GM23338 (cell line): ENCODE measurements around the gene DHRS2. TPM values are rescaled to one million over a fixed set of nuclear protein-coding genes. Genes with fewer than 3 reads are reported as not detected.

Source experiments
- ATAC-seq: fragments of 200-7000 bp; cut with Tn5 transposase; 3 replicates; pipeline ENCODE4 v1.9.1; 2020
- DNase-seq: peaks from one replicate; pipeline ENCODE4 v3.0.0-alpha.2; 2015; ENCODE audit warnings: low spot score
- H2AFZ ChIP-seq: fragments of 200-600 bp; sonication (generic); 2 replicates; pipeline ENCODE4 v1.8.0; 2016; ENCODE audit warnings: antibody characterized with exemption, mild to moderate bottlenecking, moderate library complexity
- H3F3A ChIP-seq: fragments of 200-600 bp; sonication (generic); replicated peaks from 2 replicates; pipeline ENCODE4 v1.8.0; 2017; ENCODE audit warnings: antibody characterized with exemption, mixed run types, low read depth
- H3K27ac ChIP-seq: fragments of 200-600 bp; sonication (generic); 2 replicates; pipeline ENCODE4 v1.6.1; 2016; ENCODE audit warnings: low read depth
- H3K27me3 ChIP-seq: fragments of 200-600 bp; sonication (generic); 2 replicates; pipeline ENCODE4 v1.8.0; 2016; ENCODE audit warnings: mild to moderate bottlenecking, mixed run types, moderate library complexity; ENCODE audit not compliant: insufficient read depth
- H3K36me3 ChIP-seq: fragments of 200-600 bp; sonication (generic); 2 replicates; pipeline ENCODE4 v1.8.0; 2016; ENCODE audit warnings: mild to moderate bottlenecking; ENCODE audit not compliant: insufficient read depth
- H3K4me1 ChIP-seq: fragments of 200-600 bp; sonication (generic); 2 replicates; pipeline ENCODE4 v1.8.0; 2016; ENCODE audit warnings: mild to moderate bottlenecking, moderate library complexity; ENCODE audit not compliant: insufficient read depth
- H3K4me2 ChIP-seq: fragments of 200-600 bp; sonication (generic); 2 replicates; pipeline ENCODE4 v1.7.1; 2017; ENCODE audit warnings: mixed run types
- H3K4me3 ChIP-seq: fragments of 200-600 bp; sonication (generic); 2 replicates; pipeline ENCODE4 v1.6.1; 2016; ENCODE audit warnings: mixed run types
- H3K79me2 ChIP-seq: fragments of 200-600 bp; sonication (generic); replicated peaks from 2 replicates; pipeline ENCODE4 v1.8.0; 2017; ENCODE audit warnings: mild to moderate bottlenecking; ENCODE audit not compliant: insufficient read depth
- H3K9me2 ChIP-seq: fragments of 200-600 bp; sonication (generic); 2 replicates; pipeline ENCODE4 v1.8.0; 2017; ENCODE audit not compliant: insufficient read depth
- H4K20me1 ChIP-seq: fragments of 200-600 bp; sonication (generic); replicated peaks from 2 replicates; pipeline ENCODE4 v1.8.0; 2017; ENCODE audit warnings: mild to moderate bottlenecking; ENCODE audit not compliant: insufficient read depth
- H3K27ac Mint-ChIP-seq: 2 replicates; pipeline ENCODE4 v1.8.0; 2020; ENCODE audit warnings: inconsistent platforms, mild to moderate bottlenecking, moderate library complexity, mixed read lengths
- H3K27me3 Mint-ChIP-seq: 3 replicates; pipeline ENCODE4 v1.8.0; 2022; ENCODE audit warnings: low read depth, mild to moderate bottlenecking, moderate library complexity, mixed read lengths, inconsistent platforms; ENCODE audit not compliant: insufficient read depth, poor library complexity
- H3K36me3 Mint-ChIP-seq: 3 replicates; pipeline ENCODE4 v1.8.0; 2021; ENCODE audit warnings: low read depth, mild to moderate bottlenecking, inconsistent platforms, moderate library complexity, mixed read lengths
- H3K4me1 Mint-ChIP-seq: 3 replicates; pipeline ENCODE4 v1.8.0; 2020; ENCODE audit warnings: mild to moderate bottlenecking, inconsistent platforms, mixed read lengths
- H3K4me3 Mint-ChIP-seq: 3 replicates; pipeline ENCODE4 v1.8.0; 2021; ENCODE audit warnings: moderate library complexity, mild to moderate bottlenecking, inconsistent platforms, mixed read lengths
- H3K9me3 Mint-ChIP-seq: 3 replicates; pipeline ENCODE4 v1.8.0; 2020; ENCODE audit warnings: moderate library complexity, mild to moderate bottlenecking, inconsistent platforms, mixed read lengths
- CREB1 ChIP-seq: fragments of 250-450 bp; sonication (Bioruptor Pico); IDR thresholded peaks from 2 replicates; pipeline ENCODE4 v1.5.0; 2020; ENCODE audit warnings: low read depth, mild to moderate bottlenecking, moderate library complexity
- EZH2 ChIP-seq: fragments of 200-600 bp; sonication (generic); IDR thresholded peaks from one replicate; pipeline ENCODE4 v1.8.0; 2017; ENCODE audit warnings: antibody characterized with exemption, mild to moderate bottlenecking, low read depth; ENCODE audit not compliant: unreplicated experiment
- EZH2phosphoT487 ChIP-seq: fragments of 200-600 bp; sonication (generic); IDR thresholded peaks from one replicate; pipeline ENCODE4 v1.8.1; 2018; ENCODE audit warnings: antibody characterized with exemption; ENCODE audit not compliant: unreplicated experiment
- JUNB ChIP-seq: IDR thresholded peaks from one replicate; pipeline ENCODE4 v1.6.1; 2016; ENCODE audit warnings: antibody characterized with exemption; ENCODE audit not compliant: unreplicated experiment
- NANOG ChIP-seq: IDR thresholded peaks from 2 replicates; pipeline ENCODE4 v1.6.1; 2016; ENCODE audit warnings: antibody characterized with exemption, borderline replicate concordance
- POLR2AphosphoS5 ChIP-seq: IDR thresholded peaks from 2 replicates; pipeline ENCODE4 v1.6.1; 2016; ENCODE audit warnings: antibody characterized with exemption, low read depth
- REST ChIP-seq: IDR thresholded peaks from one replicate; pipeline ENCODE4 v1.6.1; 2018; ENCODE audit warnings: antibody characterized with exemption; ENCODE audit not compliant: unreplicated experiment
- STAT1 ChIP-seq: IDR thresholded peaks from one replicate; pipeline ENCODE4 v1.6.1; 2016; ENCODE audit warnings: antibody characterized with exemption; ENCODE audit not compliant: unreplicated experiment
- ZNF114 ChIP-seq: fragments of 250-450 bp; sonication (Bioruptor Pico); IDR thresholded peaks from 2 replicates; pipeline ENCODE4 v1.5.0; 2020; ENCODE audit warnings: mild to moderate bottlenecking, moderate library complexity
- ZNF331 ChIP-seq: fragments of 250-450 bp; sonication (Bioruptor Pico); IDR thresholded peaks from 2 replicates; pipeline ENCODE4 v1.5.0; 2020; ENCODE audit warnings: low read depth, mild to moderate bottlenecking, moderate library complexity
- polyA plus RNA-seq: library from polyadenylated mRNA; unstranded; fragments of >200 nt; fragmentation: Nextera tagmentation; extraction: Ambion mirVana; gene quantifications from 2 replicates; pipeline ENCODE4 v1.2.1, GENCODE V29; 2016
- total RNA-seq: library from RNA; depleted of rRNA; stranded (reverse); fragments of >200 nt; shearing (Covaris generic); gene quantifications from 2 replicates; pipeline ENCODE4 v1.2.3, GENCODE V29; 2014
- TF ChIP-seq, protein P1 (sequence below), 2 experiments: fragments of 200-600 bp in 1 of 2; sonication (generic) in 1 of 2; conservative IDR thresholded peaks; 2 replicates each; pipeline versions ENCODE4 v1.5.1 to v1.6.1; 2016 to 2017; ENCODE audit warnings: antibody characterized with exemption in 2 of 2, low read depth in 2 of 2, mild to moderate bottlenecking in 2 of 2, moderate library complexity in 1 of 2
- TF ChIP-seq, protein P2 (sequence below): IDR thresholded peaks from 2 replicates; pipeline ENCODE4 v1.6.1; 2016; ENCODE audit warnings: antibody characterized with exemption

DHRS2 gene
- total and polyA plus RNA-seq, 2 experiments from 2014 or later, result 0.42 to 0.48 TPM

DNA sequence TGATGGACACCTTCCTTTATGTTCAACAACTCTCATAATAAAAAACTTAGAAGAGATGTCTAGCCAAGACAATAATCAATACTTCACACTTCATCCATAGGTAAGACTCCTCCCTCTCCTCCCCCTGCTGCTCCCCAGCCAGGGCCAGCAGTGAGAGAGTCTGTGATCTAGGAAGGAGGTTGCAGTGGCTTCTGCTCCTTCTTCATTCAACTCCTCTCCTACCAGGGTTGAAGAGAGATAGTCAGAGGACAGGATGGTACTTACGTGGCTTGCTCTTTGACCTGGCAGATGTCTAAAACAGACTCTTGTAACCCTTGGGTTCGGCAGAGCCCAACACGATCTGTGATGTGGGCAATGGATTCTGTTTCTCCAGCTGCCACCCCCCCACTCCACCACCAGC, 31.0 kb downstream of the DHRS2 start (continued):
- TF ChIP-seq ZNF114 (CRISPR knock-in tag) (no peak), NANOG (no peak), STAT1 (no peak), REST (no peak), JUNB (no peak)

DNA sequence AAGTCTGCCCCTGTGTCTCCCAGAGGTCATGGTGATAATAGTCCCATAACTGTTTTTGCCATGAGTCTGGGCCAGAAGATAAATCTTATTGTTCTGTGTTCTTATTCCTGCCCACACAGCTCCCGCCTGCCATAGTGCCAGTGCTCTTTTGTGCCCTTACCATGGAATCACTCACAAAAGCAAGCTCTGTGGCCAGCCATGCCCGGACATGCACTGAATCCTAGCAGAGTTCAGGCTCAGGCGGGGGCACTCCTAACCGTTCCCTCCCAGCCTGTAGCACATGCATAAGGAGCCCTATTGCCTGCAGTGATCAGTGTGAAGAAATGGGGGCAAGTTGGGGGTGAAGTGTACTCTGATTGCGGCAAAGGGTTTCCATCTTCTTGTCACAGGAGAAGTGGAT, 33.3 kb downstream of the DHRS2 start:
- no peak overlapping the region for H3K4me3 ChIP-seq
- H3K79me2 ChIP-seq, result no peaks in the 10 kb centered on the region
- H4K20me1 ChIP-seq, result no peaks in the 10 kb centered on the region
- no peaks in the 10 kb centered on the region for H3F3A ChIP-seq
- peaks cover 17% of the 10 kb centered on the region; the same call in 1 of the 2 replicates for H3K9me2 ChIP-seq
- DNase-seq, result no peak
- H3K27me3 ChIP-seq, result no peaks in the 10 kb centered on the region
- H3K27me3 Mint-ChIP-seq, result peaks cover 2% of the 10 kb centered on the region
- ATAC-seq, result no peak
- no peaks in the 10 kb centered on the region for H3K36me3 Mint-ChIP-seq
- H3K9me3 Mint-ChIP-seq, result peaks cover 3% of the 10 kb centered on the region; the same call in 1 of the 3 replicates
- no peaks in the 10 kb centered on the region for H3K36me3 ChIP-seq
- H2AFZ ChIP-seq, result peak overlapping the region; percentile 63; the same call in 1 of the 2 replicates
- peaks cover 4% of the 10 kb centered on the region; the same call in 2 of the 3 replicates for H3K4me1 Mint-ChIP-seq
- H3K27ac Mint-ChIP-seq, result no peak overlapping the region
- no peak overlapping the region for H3K4me3 Mint-ChIP-seq
- H3K27ac ChIP-seq, result no peak overlapping the region
- no peaks in the 10 kb centered on the region for H3K4me1 ChIP-seq
- no peak overlapping the region for H3K4me2 ChIP-seq
- TF ChIP-seq REST, result no peak
- TF ChIP-seq, protein P1, sequence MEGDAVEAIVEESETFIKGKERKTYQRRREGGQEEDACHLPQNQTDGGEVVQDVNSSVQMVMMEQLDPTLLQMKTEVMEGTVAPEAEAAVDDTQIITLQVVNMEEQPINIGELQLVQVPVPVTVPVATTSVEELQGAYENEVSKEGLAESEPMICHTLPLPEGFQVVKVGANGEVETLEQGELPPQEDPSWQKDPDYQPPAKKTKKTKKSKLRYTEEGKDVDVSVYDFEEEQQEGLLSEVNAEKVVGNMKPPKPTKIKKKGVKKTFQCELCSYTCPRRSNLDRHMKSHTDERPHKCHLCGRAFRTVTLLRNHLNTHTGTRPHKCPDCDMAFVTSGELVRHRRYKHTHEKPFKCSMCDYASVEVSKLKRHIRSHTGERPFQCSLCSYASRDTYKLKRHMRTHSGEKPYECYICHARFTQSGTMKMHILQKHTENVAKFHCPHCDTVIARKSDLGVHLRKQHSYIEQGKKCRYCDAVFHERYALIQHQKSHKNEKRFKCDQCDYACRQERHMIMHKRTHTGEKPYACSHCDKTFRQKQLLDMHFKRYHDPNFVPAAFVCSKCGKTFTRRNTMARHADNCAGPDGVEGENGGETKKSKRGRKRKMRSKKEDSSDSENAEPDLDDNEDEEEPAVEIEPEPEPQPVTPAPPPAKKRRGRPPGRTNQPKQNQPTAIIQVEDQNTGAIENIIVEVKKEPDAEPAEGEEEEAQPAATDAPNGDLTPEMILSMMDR (conservative IDR thresholded peaks at IDR 0.05; ENCODE audit: low read depth in 2 of 2), result no peak
- TF ChIP-seq ZNF331 (CRISPR knock-in tag), result no peak
- TF ChIP-seq STAT1, result no peak
- TF ChIP-seq EZH2, result no peak
- no peak for TF ChIP-seq POLR2AphosphoS5
- TF ChIP-seq CREB1 (CRISPR knock-in tag), result no peak
- TF ChIP-seq, protein P2, sequence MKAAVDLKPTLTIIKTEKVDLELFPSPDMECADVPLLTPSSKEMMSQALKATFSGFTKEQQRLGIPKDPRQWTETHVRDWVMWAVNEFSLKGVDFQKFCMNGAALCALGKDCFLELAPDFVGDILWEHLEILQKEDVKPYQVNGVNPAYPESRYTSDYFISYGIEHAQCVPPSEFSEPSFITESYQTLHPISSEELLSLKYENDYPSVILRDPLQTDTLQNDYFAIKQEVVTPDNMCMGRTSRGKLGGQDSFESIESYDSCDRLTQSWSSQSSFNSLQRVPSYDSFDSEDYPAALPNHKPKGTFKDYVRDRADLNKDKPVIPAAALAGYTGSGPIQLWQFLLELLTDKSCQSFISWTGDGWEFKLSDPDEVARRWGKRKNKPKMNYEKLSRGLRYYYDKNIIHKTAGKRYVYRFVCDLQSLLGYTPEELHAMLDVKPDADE, result no peak
- no peak for TF ChIP-seq EZH2phosphoT487
- TF ChIP-seq NANOG, result no peak
- TF ChIP-seq JUNB, result no peak
